Measurements from ENCODE around the gene SPRR2A.
"Not testable (repeated sequence)": the region's sequence is repeated elsewhere in the genome, so short reads cannot be mapped to it uniquely, and the experiment has no call there.

SPRR2A gene

DNA sequence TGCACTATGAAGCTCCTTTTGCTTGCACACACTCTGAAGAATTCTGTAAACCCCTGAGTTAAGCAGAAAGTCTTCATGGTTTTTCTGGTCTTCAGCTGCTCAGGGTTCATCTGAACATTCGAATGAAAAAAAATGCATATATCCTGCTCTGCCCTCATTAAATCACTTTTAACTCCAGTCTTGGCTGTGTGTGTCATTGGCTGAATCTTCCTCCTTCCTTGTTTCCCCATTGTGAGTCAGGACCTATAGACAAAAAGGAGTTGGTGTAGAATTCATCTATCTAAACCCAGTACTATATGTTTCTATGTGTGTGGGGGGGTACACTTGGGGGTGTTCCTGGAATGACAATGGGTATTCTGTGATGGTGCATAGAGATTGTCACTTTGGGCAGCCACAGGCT, 32.9 kb downstream of the SPRR2A start:
- DNase-seq: no peak

DNA sequence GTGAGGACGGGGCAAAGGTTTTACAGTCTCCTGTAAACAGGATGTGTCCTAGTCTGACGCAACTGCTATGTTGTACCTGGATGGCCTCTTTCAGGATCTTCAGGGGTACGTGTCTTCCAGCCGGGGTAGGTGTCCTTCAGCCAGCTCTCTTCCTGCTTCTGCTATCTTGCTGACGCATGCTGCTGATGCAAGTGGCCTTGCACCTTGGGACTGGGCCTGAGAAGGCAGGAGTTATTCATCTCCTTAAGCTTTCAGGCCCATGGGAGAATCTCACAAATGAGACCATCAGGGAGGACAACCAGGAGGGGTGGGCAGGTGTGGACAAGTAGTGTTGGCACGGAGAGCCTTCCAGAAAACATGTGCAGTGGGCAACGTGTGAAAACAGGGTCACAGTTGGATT, 34.2 kb downstream of the SPRR2A start:
- no peak for DNase-seq

DNA sequence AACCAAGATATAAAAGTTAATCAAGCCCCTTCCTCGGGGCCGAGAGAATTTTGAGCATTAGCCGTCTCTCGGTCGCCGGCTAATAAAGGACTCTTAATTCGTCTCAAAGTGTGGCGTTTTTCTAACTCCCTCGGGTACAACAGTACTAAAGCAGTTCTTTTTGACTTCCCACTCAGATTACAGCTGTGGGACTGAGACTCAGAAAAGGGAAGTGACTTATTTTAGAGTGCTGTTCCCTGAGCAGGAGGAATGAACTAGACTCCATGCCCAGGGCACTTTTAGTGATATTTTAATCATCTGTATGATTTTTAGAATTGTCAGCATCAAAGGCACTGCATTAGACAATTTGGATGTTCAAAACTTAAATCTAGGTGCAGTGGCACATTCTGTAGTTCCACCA, 35.0 kb downstream of the SPRR2A start:
- DNase-seq: not testable (repeated sequence)

DNA sequence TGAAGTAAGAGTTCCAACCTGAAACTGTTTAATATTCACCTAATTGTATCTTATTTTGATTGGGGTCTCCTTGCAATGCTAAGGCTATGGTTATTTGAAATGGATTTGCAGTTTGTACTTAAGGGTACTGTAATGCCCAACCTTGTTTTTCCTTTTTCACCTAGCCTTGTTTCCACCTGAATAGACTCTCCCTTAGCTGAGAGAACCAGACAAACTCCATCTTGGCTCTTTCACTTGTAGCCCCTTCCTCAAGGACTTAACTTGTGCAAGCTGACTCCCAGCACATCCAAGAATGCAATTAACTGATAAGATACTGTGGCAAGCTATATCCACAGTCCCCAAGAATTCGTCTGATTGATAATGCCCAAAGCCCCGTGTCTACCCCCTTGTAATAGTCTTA, 35.5 kb downstream of the SPRR2A start:
- DNase-seq: not testable (repeated sequence)

DNA sequence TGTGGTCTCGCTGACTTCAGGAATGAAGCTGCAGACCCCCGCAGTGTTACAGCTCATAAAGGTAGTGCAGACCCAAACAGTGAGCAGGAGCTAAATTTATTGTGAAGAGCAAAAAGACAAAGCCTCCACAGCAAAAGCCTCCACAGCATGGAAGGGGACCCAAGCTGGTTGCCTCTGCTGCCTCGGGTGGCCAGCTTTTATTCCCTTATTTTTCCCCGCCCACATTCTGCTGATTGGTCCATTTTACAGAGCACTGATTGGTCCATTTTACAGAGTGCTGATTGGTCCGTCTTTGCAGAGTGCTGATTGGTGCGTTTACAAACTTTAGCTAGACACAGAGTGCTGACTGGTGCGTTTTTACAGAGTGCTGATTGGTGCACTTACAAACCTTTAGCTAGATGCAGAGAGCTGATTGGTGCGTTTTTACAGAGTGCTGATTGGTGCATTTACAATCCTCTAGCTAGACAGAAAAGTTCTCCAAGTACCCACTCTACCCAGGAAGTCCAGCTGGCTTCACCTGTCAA, 46.0 kb downstream of the SPRR2A start:
- DNase-seq: not testable (repeated sequence)

Data from fibroblast of skin of abdomen (primary cell).